H9 (cell line): ENCODE measurements around the gene ZFAND5. TPM values are rescaled to one million over a fixed set of nuclear protein-coding genes. Genes with fewer than 3 reads are reported as not detected.

Experiments used
- DNase-seq: peaks from one replicate; pipeline ENCODE4 v3.0.0-alpha.2; 2017
- H2AFZ ChIP-seq: one replicate; pipeline ENCODE4 v1.6.1; 2013; ENCODE audit warnings: mild to moderate bottlenecking, low read length, control low read depth, moderate library complexity
- H2AK5ac ChIP-seq: 2 replicates; pipeline ENCODE4 v1.6.1; 2013; ENCODE audit warnings: low read length, control low read depth, mixed read lengths; ENCODE audit not compliant: insufficient read length
- H2BK120ac ChIP-seq: one replicate; pipeline ENCODE4 v1.6.1; 2013; ENCODE audit warnings: low read depth, mild to moderate bottlenecking, low read length, control low read depth, inconsistent platforms; ENCODE audit not compliant: poor library complexity, severe bottlenecking
- H2BK12ac ChIP-seq: 2 replicates; pipeline ENCODE4 v1.6.1; 2013; ENCODE audit warnings: low read length, control low read depth, mixed read lengths, low read depth; ENCODE audit not compliant: insufficient read length
- H2BK15ac ChIP-seq: 2 replicates; pipeline ENCODE4 v1.6.1; 2013; ENCODE audit warnings: low read depth, low read length, control low read depth
- H2BK20ac ChIP-seq: one replicate; pipeline ENCODE4 v1.6.1; 2013; ENCODE audit warnings: low read depth, mild to moderate bottlenecking, low read length, control low read depth, inconsistent platforms; ENCODE audit not compliant: poor library complexity, severe bottlenecking
- H2BK5ac ChIP-seq: 2 replicates; pipeline ENCODE4 v1.6.1; 2013; ENCODE audit warnings: low read length, control low read depth, mixed read lengths; ENCODE audit not compliant: insufficient read length
- H3K14ac ChIP-seq: 2 replicates; pipeline ENCODE4 v1.6.1; 2013; ENCODE audit warnings: low read length, control low read depth; ENCODE audit not compliant: insufficient read depth
- H3K18ac ChIP-seq: 2 replicates; pipeline ENCODE4 v1.6.1; 2013; ENCODE audit warnings: low read depth, mild to moderate bottlenecking, mixed read lengths, low read length, control low read depth; ENCODE audit not compliant: insufficient read length
- H3K23ac ChIP-seq: 2 replicates; pipeline ENCODE4 v1.6.1; 2013; ENCODE audit warnings: low read length, control low read depth, mixed read lengths, low read depth; ENCODE audit not compliant: insufficient read length
- H3K23me2 ChIP-seq: 2 replicates; pipeline ENCODE4 v1.6.1; 2013; ENCODE audit warnings: low read depth, mild to moderate bottlenecking, mixed read lengths, low read length, control low read depth; ENCODE audit not compliant: insufficient read length, poor library complexity, severe bottlenecking
- H3K27ac ChIP-seq: 2 replicates; pipeline ENCODE4 v1.5.1; 2013; ENCODE audit warnings: low read length, control low read depth, mixed read lengths, low read depth; ENCODE audit not compliant: insufficient read length
- H3K27me3 ChIP-seq: 2 replicates; pipeline ENCODE4 v1.6.1; 2013; ENCODE audit warnings: low read length, control low read depth, inconsistent platforms; ENCODE audit not compliant: insufficient read depth
- H3K4ac ChIP-seq: 2 replicates; pipeline ENCODE4 v1.6.1; 2013; ENCODE audit warnings: low read depth, mild to moderate bottlenecking, control low read depth, inconsistent platforms, low read length, moderate library complexity
- H3K4me1 ChIP-seq: 2 replicates; pipeline ENCODE4 v1.6.1; 2013; ENCODE audit warnings: low read length, control low read depth, inconsistent platforms; ENCODE audit not compliant: insufficient read depth
- H3K4me2 ChIP-seq: 2 replicates; pipeline ENCODE4 v1.6.1; 2013; ENCODE audit warnings: low read length, control low read depth, mixed read lengths; ENCODE audit not compliant: insufficient read length, insufficient read depth
- H3K56ac ChIP-seq: 2 replicates; pipeline ENCODE4 v1.6.1; 2013; ENCODE audit warnings: low read depth, mild to moderate bottlenecking, mixed read lengths, low read length, control low read depth; ENCODE audit not compliant: insufficient read length
- H3K79me1 ChIP-seq: 2 replicates; pipeline ENCODE4 v1.6.1; 2013; ENCODE audit warnings: low read depth, mild to moderate bottlenecking, moderate library complexity, low read length, control low read depth, inconsistent platforms; ENCODE audit not compliant: insufficient read depth, poor library complexity, severe bottlenecking
- H3K79me2 ChIP-seq: 2 replicates; pipeline ENCODE4 v1.6.1; 2013; ENCODE audit warnings: low read length, control low read depth, inconsistent platforms; ENCODE audit not compliant: insufficient read depth
- H3K9ac ChIP-seq: 2 replicates; pipeline ENCODE4 v1.6.1; 2013; ENCODE audit warnings: low read length, control low read depth, mixed read lengths; ENCODE audit not compliant: insufficient read length; ENCODE audit errors: extremely low read depth
- H3K9me3 ChIP-seq: one replicate; pipeline ENCODE4 v1.6.1; 2013; ENCODE audit warnings: low read depth, low read length, inconsistent platforms; ENCODE audit not compliant: control insufficient read depth
- H3T11ph ChIP-seq: one replicate; pipeline ENCODE4 v1.6.1; 2013; ENCODE audit warnings: mild to moderate bottlenecking, low read length, control low read depth, inconsistent platforms
- H4K20me1 ChIP-seq: one replicate; pipeline ENCODE4 v1.6.1; 2013; ENCODE audit not compliant: control insufficient read depth, insufficient read length, insufficient read depth
- H4K5ac ChIP-seq: 2 replicates; pipeline ENCODE4 v1.6.1; 2013; ENCODE audit warnings: low read depth, mild to moderate bottlenecking, mixed read lengths, low read length, control low read depth; ENCODE audit not compliant: insufficient read length
- H4K8ac ChIP-seq: replicated peaks from 2 replicates; pipeline ENCODE4 v1.6.1; 2013; ENCODE audit warnings: low read length, control low read depth, mixed read lengths, low read depth; ENCODE audit not compliant: insufficient read length
- H4K91ac ChIP-seq: 2 replicates; pipeline ENCODE4 v1.6.1; 2013; ENCODE audit warnings: low read depth, mild to moderate bottlenecking, moderate library complexity, mixed read lengths, low read length, control low read depth; ENCODE audit not compliant: insufficient read length
- H3K27ac Mint-ChIP-seq, 3 experiments: 2 replicates in 2 of 3; 3 replicates in 1 of 3; pipeline ENCODE4 v1.8.0; 2020 to 2021; ENCODE audit warnings: mixed read lengths in 3 of 3, mild to moderate bottlenecking in 1 of 3, moderate library complexity in 1 of 3
- H3K27me3 Mint-ChIP-seq: 2 replicates; pipeline ENCODE4 v1.8.0; 2021; ENCODE audit warnings: low read depth, mild to moderate bottlenecking, moderate library complexity, mixed read lengths
- H3K36me3 Mint-ChIP-seq, 3 experiments: 2 replicates in 2 of 3; 3 replicates in 1 of 3; pipeline ENCODE4 v1.8.0; 2020 to 2021; ENCODE audit warnings: low read depth in 3 of 3, mixed read lengths in 3 of 3; ENCODE audit not compliant: insufficient read depth in 1 of 3
- H3K4me1 Mint-ChIP-seq, 2 experiments: 2 replicates each; pipeline ENCODE4 v1.8.0; 2020; ENCODE audit warnings: mixed read lengths in 2 of 2
- H3K4me3 Mint-ChIP-seq, 2 experiments: 2 replicates in 1 of 2; 3 replicates in 1 of 2; pipeline ENCODE4 v1.8.0; 2020 to 2021; ENCODE audit warnings: mild to moderate bottlenecking in 2 of 2, mixed read lengths in 2 of 2, moderate library complexity in 1 of 2
- H3K9me3 Mint-ChIP-seq, 2 experiments: 2 replicates in 1 of 2; 3 replicates in 1 of 2; pipeline ENCODE4 v1.8.0; 2020; ENCODE audit warnings: mild to moderate bottlenecking in 2 of 2, mixed read lengths in 2 of 2, moderate library complexity in 1 of 2
- CTCF ChIP-seq: fragments of 200-600 bp; sonication (generic); conservative IDR thresholded peaks from 3 replicates; pipeline ENCODE4 v1.8.0; 2021; ENCODE audit warnings: antibody characterized with exemption, mild to moderate bottlenecking
- WGBS: extraction: QIAGEN DNeasy Blood & Tissue Kit; methylation state at CpG from one replicate; pipeline ENCODE4 v1.1.7; 2013; ENCODE audit warnings: missing lambda C conversion rate, low lambda C conversion rate, mixed read lengths; ENCODE audit not compliant: insufficient read length; ENCODE audit errors: extremely low coverage; 5-methylcytosine and 5-hydroxymethylcytosine counted together
- total RNA-seq: library from RNA; stranded (reverse); gene quantifications from 2 replicates; pipeline ENCODE4 v1.2.1, GENCODE V29; 2021

The ZFAND5 gene
- total RNA-seq, 1 experiment from 2014 or later, result 304 TPM

GRCh38 chr9:72407114-72407513 is 42.1 kb upstream of the ZFAND5 start:
- Histone ChIP-seq H3K27ac (no peak overlapping the region), H4K5ac (no peak overlapping the region)
- H3K4me1 Mint-ChIP-seq, result peaks cover 4 to 8% of the 10 kb centered on the region in 2 experiments; a peak in 3 of 4 replicates

More at GRCh38 chr9:72407114-72407513, 42.1 kb upstream of the ZFAND5 start:
- Histone ChIP-seq H3T11ph (no peak overlapping the region), H4K8ac (no peak overlapping the region), H2BK12ac (no peak overlapping the region), H3K4me1 (no peaks in the 10 kb centered on the region), H2BK15ac (no peak overlapping the region), H3K56ac (no peak overlapping the region), H3K27me3 (no peaks in the 10 kb centered on the region), H2BK120ac (no peak overlapping the region), H3K9me3 (no peaks in the 10 kb centered on the region), H3K23me2 (no peaks in the 10 kb centered on the region), H3K79me1 (no peaks in the 10 kb centered on the region), H3K14ac (no peak overlapping the region), H3K18ac (no peak overlapping the region), H2AFZ (no peak overlapping the region), H3K23ac (no peak overlapping the region), H2AK5ac (no peak overlapping the region), H3K4ac (no peak overlapping the region), H2BK20ac (no peak overlapping the region), H3K9ac (no peak overlapping the region), H4K20me1 (no peaks in the 10 kb centered on the region), H3K79me2 (no peaks in the 10 kb centered on the region), H4K91ac (no peak overlapping the region), H2BK5ac (no peak overlapping the region), H3K4me2 (no peak overlapping the region)
- no CpG with 5 or more reads among the region's 2 CpGs for WGBS
- DNase-seq, result no peak
- no peaks in the 10 kb centered on the region for H3K9me3 Mint-ChIP-seq
- no peaks in the 10 kb centered on the region for H3K27me3 Mint-ChIP-seq
- TF ChIP-seq CTCF, result no peak
- no peaks in the 10 kb centered on the region for H3K36me3 Mint-ChIP-seq
- H3K4me3 Mint-ChIP-seq, result no peak overlapping the region
- no peak overlapping the region for H3K27ac Mint-ChIP-seq
